ENCODE results near the gene KRT6B.
"Not testable (repeated sequence)": the region's sequence is repeated elsewhere in the genome, so short reads cannot be mapped to it uniquely, and the experiment has no call there.

Gene KRT6B

GRCh38 chr12:52496054-52496453 lies 44.1 kb upstream of the KRT6B start:
- no peak for TF ChIP-seq CTCF (IDR thresholded peaks at IDR 0.05; ENCODE audit: low read depth, low read length, missing control alignments)
- in situ Hi-C loops (cut with HindIII; ENCODE audit: low sequenced_read_pairs), result no loop called here
- no peak overlapping the region for H3K4me3 ChIP-seq (ENCODE audit: low read depth, low read length)
- no peak for DNase-seq (ENCODE audit: low read depth)

GRCh38 chr12:52495389-52495788 lies 43.4 kb upstream of the KRT6B start:
- no peak overlapping the region for H3K4me3 ChIP-seq (ENCODE audit: low read depth, low read length)
- no peak for DNase-seq (ENCODE audit: low read depth)

GRCh38 chr12:52494518-52494917 lies 42.6 kb upstream of the KRT6B start:
- DNase-seq (ENCODE audit: low read depth), result no peak
- TF ChIP-seq CTCF (IDR thresholded peaks at IDR 0.05; ENCODE audit: low read depth, low read length, missing control alignments), result no peak
- H3K4me3 ChIP-seq (ENCODE audit: low read depth, low read length), result no peak overlapping the region
- in situ Hi-C loops (cut with HindIII; ENCODE audit: low sequenced_read_pairs), result no loop called here

More at GRCh38 chr12:52495389-52495788, 43.4 kb upstream of the KRT6B start:
- TF ChIP-seq CTCF (IDR thresholded peaks at IDR 0.05; ENCODE audit: low read depth, low read length, missing control alignments), result no peak
- in situ Hi-C loops (cut with HindIII; ENCODE audit: low sequenced_read_pairs), result no loop called here

- no peak overlapping the region for H3K4me3 ChIP-seq (ENCODE audit: low read depth, low read length)
- no peak for TF ChIP-seq CTCF (IDR thresholded peaks at IDR 0.05; ENCODE audit: low read depth, low read length, missing control alignments)
- in situ Hi-C loops (cut with HindIII; ENCODE audit: low sequenced_read_pairs), result no loop called here
- DNase-seq (ENCODE audit: low read depth), result no peak
These were observed 42.2 kb upstream of the KRT6B start for GRCh38 chr12:52494100-52494499.

GRCh38 chr12:52493172-52493571 lies 41.2 kb upstream of the KRT6B start, which contains the start of gene KRT6A:
Gene KRT6A (minus strand): TSS chr12:52493257. CDS start chr12:52493188, 69 bp downstream.
- in situ Hi-C loops (cut with HindIII; ENCODE audit: low sequenced_read_pairs), result no loop called here
- no peak for TF ChIP-seq CTCF (IDR thresholded peaks at IDR 0.05; ENCODE audit: low read depth, low read length, missing control alignments)
- DNase-seq (ENCODE audit: low read depth), result no peak
- H3K4me3 ChIP-seq (ENCODE audit: low read depth, low read length), result no peak within 1 kb of the TSS

- H3K4me3 ChIP-seq (ENCODE audit: low read depth, low read length); DNase-seq (ENCODE audit: low read depth); in situ Hi-C loops (cut with HindIII; ENCODE audit: low sequenced_read_pairs): not testable (repeated sequence)
These were observed 40.5 kb upstream of the KRT6B start for GRCh38 chr12:52492405-52492804.

GRCh38 chr12:52491495-52491894 lies 39.5 kb upstream of the KRT6B start:
- DNase-seq (ENCODE audit: low read depth); H3K4me3 ChIP-seq (ENCODE audit: low read depth, low read length); in situ Hi-C loops (cut with HindIII; ENCODE audit: low sequenced_read_pairs): not testable (repeated sequence)

GRCh38 chr12:52488736-52489135 lies 36.8 kb upstream of the KRT6B start:
- H3K4me3 ChIP-seq (ENCODE audit: low read depth, low read length), result no peak overlapping the region
- DNase-seq (ENCODE audit: low read depth), result no peak
- TF ChIP-seq CTCF (IDR thresholded peaks at IDR 0.05; ENCODE audit: low read depth, low read length, missing control alignments), result no peak
- in situ Hi-C loops (cut with HindIII; ENCODE audit: low sequenced_read_pairs), result no loop called here

- in situ Hi-C loops (cut with HindIII; ENCODE audit: low sequenced_read_pairs); DNase-seq (ENCODE audit: low read depth); H3K4me3 ChIP-seq (ENCODE audit: low read depth, low read length): not testable (repeated sequence)
These were observed 35.9 kb upstream of the KRT6B start for GRCh38 chr12:52487744-52488443.

Data from astrocyte of the cerebellum (primary cell).